ENCODE data around the gene SETDB2.

DNA sequence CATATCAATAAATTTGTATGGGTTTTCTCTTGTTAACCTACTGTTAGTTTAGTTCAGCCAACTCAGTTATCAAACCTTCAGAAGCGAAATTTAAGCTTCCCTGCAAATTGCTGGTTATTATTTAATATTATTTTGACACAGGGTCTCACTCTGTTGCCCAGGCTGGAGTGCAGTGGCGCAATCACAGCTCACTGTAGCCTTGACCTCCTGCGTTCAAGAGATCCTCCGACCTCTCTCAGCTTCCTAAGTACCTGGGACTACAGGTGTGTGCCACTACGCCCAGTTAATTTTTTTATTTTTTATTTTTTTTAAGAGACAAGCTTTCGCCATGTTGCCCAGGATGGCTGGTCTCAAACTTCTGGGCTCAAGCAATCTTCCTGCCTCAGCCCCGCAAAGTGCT, 6.4 kb upstream of the SETDB2 start:
- TF ChIP-seq, protein P1, sequence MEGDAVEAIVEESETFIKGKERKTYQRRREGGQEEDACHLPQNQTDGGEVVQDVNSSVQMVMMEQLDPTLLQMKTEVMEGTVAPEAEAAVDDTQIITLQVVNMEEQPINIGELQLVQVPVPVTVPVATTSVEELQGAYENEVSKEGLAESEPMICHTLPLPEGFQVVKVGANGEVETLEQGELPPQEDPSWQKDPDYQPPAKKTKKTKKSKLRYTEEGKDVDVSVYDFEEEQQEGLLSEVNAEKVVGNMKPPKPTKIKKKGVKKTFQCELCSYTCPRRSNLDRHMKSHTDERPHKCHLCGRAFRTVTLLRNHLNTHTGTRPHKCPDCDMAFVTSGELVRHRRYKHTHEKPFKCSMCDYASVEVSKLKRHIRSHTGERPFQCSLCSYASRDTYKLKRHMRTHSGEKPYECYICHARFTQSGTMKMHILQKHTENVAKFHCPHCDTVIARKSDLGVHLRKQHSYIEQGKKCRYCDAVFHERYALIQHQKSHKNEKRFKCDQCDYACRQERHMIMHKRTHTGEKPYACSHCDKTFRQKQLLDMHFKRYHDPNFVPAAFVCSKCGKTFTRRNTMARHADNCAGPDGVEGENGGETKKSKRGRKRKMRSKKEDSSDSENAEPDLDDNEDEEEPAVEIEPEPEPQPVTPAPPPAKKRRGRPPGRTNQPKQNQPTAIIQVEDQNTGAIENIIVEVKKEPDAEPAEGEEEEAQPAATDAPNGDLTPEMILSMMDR (IDR thresholded peaks at IDR 0.05): no peak
- no peak for TF ChIP-seq POLR2AphosphoS5 (IDR thresholded peaks at IDR 0.05)

All from prostate gland (tissue), 2 donors.